ENCODE results near the gene RNF6.

RNF6 gene

DNA sequence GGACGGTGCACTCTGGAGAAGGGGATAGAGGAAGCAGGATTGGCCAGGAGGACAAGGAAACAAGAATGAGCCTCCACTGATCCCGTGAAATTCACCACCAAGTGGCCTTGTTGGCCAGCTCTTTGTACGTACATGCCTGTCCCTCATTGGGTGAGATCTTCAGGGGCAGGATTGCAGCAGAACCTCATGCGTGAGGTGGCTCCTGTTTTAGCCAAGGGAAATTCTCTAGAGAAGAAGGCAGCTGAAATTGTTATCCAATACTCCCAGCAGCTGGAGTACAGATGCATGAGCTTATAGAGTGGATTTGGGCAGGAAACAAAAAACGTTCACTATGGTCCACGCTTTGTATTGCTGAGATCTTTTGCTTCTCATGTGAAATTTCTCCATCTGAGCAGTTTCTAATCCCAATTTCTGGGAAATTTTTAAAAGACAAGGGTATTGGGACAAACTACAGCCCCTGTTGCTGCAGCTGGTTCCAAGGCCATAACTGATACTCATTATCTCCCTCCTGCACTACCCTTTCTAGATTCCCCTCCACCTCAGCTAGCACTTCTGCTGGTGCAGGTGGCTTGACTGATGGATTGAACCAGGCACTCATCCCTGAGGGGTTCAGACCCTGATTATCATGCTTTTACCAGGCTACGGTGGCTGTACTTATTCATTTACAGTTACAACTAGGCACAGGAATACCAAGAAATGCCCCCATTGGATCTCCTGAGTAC lies 3.9 kb upstream of the RNF6 start:
- DNase-seq = no peak

DNA sequence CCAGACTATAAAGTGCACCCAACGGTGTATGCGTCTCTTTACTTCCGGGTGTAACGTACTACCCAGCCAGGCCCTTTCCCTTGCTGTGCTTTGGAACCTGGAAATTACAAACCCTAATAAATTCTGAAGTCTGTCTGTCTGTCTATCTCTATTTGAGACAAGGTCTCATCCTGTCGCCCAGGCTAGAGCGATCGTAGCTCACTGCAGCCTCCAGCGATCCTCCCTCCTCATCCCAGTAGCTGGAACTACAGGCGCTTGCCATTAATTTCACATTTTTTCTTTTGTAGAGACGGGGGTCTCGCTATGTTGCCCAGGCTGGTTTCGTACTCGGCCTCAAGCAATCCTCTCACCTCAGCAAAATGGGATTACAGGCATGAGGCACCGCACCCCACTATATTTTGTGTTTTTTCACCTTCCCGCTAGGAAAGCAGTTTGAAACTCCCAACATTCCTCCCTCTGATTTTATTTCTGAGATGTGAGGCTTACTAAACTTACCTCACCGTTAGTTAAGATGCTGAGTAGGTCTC lies 469 bp upstream of the RNF6 start:
- no peak for DNase-seq

DNA sequence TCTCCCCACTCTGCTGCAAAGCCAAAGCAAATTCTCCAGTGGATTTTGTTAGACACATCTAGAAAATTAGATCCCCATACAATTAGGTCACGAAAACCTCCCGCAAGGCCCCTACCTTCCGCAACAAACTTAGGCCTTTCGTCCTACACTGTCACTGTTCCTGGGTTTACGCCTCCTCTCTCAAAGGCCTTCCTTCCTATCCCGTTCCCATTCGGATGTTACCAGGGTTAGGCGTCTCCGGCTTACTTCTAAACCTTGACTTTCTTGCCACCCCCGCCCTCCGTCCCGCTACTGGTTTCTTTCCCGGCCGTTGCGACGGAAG lies 754 bp downstream of the RNF6 start:
- no peak for DNase-seq

DNA sequence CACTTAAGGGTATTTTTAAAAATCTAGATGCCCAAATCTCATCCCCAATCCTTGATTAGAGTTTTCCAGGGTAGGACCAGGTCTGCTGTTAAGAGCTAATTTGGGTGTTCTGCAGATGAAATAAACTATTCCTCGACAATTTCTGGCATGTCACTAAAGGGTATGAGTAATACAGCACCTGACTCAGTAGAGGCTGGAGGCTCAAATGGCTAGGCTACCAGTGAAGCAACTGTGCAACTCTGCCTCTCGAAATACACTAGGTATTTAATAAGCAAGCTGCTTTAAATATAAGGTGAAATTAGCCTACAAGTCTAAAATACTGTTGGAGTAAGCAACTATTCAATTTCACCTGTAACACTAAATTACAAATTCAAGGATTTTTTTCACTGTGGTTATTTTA lies 1.5 kb downstream of the RNF6 start:
- no peak for DNase-seq

DNA sequence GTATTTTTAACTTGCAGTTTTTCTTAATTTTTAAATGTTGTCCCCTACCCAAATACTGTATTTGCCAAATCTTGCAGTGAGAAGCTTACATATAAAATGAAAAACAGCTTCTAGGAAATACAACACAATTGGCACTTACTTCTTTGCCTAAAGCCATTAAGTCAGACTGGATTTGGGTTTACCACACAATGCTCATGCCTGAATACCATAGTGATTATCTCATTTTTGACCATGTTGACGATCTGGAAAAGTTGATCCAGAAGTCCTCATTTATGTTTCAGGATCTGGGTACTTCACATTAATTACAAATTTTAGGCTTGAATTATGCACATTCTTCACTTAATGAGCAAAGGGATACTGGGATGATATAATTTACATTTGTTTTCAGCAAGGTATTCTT lies 2.4 kb downstream of the RNF6 start:
- no peak for DNase-seq

DNA sequence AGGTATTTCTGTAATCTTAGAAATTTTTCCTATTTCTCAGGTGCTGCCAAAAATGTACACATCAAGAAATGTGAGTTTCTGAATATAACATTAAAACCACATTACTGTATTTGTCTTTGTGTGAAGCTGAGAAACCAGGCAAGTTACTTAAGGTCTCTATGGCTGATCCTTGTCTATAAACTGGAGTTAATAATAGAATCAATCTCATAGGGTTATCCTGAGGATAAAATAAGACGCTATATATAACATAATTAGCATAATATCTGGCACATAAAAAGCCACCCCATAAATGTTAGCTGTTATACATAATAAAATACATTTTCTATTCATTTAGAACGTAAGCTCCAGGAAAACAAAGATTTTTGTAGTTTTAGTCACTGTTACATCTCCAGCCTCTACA lies 6.1 kb downstream of the RNF6 start:
- no peak for DNase-seq

DNA sequence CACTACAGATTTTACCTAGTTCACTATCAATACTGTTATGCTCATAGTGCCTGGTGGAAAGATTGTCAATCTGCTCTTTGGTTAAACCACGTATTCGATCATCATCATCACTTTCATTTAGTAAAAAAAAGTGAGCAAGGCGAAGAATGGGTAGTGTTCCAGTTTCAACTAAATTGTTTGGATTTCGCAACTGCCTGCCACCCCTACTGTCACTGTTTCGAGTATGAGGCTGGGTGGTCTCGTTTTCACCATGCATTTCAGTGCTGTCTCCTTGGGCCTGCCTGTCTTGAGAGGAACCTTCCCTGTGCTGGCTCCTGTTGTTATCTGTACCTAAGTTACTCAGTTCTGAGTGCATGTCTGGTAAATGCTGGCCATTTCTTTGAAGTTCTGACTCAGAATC lies 8.1 kb downstream of the RNF6 start:
- no peak for DNase-seq

DNA sequence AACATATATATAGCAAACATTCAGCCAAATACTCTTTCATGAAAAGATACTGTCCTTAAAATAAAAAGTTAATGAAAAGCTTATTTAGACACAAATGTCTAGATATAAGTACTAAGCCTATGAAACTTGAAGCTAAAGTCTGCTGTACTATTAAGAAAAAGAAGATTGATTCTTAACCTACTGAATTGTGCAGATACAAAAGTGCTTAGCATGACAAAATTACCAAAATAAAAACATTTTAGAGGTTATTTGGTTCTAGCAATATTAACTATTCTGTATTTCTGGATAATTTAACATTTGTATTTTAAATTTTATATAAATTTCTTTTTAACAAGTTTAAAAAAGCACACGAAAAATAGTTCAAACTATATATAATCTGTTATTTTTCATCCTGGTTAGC lies 8.8 kb downstream of the RNF6 start:
- no peak for DNase-seq

DNA sequence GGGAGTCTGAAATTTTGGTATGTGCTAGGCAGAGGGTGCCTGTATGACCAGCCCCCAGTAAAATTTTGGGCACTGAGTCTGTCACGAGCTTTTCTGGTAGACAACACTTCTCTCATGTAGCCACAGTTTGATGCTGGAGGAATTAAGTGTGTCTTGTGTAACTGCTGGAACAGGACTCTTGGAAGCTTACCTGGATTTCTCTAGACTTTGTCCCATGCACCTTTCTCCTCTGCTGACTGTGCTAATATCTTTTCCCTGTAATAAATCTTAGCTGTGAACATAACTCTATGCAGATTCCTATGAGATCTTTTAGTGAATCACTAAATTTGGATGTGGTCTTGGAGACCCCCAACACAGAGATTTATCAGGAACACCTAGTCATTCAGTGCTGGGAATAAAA lies 13.8 kb downstream of the RNF6 start:
- no peak for DNase-seq

DNA sequence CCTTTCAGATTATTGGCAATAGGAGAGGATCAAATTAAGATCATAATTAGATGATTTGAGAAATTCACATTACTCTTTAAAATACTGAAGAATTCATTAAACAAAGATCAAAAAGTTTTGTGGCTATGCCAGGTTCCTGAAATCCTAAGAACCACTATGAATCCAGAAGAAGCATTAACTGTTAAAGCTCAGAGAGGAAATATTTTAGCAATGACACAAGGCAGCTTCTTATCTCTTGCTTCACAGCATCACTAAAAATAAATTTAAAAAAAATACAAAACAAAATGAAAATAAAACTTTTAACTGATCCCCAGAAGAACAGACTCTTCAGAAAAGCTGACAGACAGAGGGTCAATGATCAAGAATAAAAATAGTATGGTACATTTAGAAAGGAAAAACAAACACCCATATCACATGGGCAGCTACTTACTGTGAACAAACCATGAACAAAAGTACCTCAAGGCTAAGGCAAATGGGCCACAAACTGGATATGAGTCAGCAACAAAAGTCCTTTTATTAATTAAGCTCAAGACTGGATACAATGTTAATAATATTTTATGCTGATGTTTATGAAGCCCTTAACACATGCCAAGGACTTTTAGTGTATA lies 19.6 kb downstream of the RNF6 start:
- no peak for DNase-seq

DNA sequence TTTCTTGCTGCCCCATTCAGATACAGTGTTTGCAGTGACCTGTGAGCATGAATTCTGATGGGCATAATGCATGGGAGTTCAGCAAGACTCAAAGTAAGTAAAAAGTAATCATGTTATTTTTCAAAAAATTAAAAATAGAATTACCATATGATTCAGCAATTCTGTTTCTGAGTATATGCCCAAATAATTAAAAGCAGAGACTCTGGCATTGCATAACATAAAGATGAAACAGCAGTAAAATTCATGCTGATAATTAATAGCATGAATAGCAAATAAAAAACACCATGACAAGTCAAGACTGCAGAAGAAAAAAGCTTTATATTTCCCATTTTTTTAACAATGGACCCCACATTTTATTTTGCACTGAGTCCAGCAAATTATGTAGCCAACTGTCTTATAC lies 21.3 kb downstream of the RNF6 start:
- no peak for DNase-seq

DNA sequence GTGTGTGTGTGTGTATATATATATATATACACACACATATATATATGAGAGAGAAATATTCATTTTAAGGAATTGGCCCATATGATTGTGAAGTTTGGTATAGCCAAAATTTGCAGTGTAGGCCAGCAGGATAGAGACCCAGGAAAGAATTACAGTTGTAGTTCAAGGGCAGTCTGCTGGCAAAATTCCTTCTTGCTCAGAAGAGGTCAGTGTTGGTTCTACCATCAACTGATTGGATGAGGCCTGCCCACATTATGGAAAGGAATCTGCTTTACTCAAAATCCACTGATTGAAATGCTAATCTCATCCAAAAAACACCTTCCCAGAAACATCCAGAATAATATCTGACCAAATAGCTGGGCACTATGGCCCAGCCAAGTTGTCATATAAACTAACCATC lies 24.0 kb downstream of the RNF6 start:
- DNase-seq = no peak

DNA sequence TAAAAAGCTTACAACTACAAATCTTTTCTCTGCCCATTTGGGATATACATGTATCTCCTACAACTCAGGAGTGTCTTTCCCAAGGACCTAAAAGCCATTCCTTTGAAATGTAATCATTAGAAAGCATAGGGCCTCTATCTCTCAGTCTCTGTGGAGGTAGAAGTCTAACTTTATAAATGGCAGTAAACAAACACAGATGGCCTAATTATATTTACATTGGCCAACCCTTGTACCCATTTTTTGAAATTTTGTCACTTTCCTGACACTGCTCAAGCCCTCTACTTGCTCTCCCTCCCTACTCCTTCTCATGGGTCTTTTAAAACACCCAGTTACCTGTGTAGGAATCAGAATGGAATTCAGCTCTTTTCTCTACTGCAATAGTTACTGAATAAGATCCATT lies 24.8 kb downstream of the RNF6 start:
- DNase-seq = no peak

DNA sequence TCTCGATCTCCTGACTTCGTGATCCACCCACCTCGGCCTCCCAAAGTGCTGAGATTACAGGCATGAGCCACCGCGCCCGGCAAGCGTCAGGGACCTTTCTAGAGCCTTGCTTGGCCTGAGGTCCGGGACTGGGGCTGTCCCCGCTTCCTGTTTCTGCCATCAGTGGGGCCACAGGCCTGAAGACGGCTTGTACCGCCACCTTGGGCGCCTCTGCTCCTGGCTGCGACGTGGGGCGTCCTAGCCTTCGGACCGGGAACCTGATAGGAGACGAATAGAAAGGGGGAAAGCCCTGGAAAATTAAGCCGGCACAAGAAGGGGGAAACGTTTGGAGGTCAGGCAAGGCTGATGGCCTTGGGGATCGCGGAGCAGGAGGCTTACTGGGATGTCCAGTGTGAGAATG lies 35.1 kb downstream of the RNF6 start:
- DNase-seq = no peak

DNA sequence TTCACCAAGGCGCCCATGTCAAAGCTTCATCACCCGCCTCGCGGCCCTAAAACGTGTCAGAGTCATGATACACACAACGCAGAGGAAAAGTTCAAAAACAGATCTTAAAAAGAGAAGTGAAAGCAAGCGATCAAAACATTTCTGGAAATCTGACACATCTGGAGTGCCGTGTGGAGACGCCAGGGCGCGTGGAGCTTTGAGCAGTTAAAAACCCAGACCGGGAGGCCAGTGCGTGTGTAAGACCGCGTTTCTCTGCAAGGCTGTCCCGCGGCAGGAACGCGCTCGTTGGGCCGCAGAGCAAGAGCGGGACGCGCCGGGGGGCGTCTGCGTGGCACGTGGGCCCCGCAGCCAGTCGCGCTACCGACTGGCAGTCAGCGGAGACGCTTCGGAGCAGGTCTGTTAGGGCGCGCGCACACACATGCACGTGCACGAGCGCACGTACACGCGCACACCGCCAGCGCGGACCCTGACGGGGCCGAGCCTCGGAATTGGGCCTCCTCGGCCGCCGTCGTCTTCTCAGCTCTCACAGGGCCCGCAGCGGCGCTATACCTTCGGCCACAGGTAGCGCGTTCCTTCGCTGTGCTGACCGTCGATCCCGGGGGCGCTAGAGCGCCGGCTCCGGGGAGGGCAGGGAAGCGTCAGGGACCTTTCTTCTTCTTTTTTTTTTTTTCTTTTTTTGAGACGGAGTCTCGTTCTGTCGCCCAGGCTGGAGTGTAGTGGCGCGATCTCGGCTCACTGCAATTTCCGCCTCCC lies 35.8 kb downstream of the RNF6 start:
- DNase-seq = peak; percentile 27 to 85 (median 72)

DNA sequence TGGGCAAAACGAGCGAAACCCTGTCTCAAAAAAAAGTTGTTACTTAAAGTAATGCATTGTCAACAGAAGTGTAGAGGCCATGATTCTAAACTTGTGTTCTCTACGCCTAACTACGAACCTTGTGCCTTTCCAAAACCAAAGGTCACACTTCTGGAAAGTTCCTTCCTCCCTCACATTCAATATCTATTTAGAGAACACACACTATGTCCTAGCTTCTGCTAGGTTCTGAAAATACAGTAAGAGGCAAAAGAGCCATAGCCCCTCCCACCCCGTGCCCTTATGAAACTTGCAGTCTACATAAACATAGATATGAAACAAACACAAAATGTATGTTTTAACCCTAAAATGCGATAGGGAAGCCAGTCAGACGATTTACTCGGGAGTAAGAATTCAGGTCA lies 36.4 kb downstream of the RNF6 start:
- peak in 1 of 14 donors; percentile 53 for DNase-seq

DNA sequence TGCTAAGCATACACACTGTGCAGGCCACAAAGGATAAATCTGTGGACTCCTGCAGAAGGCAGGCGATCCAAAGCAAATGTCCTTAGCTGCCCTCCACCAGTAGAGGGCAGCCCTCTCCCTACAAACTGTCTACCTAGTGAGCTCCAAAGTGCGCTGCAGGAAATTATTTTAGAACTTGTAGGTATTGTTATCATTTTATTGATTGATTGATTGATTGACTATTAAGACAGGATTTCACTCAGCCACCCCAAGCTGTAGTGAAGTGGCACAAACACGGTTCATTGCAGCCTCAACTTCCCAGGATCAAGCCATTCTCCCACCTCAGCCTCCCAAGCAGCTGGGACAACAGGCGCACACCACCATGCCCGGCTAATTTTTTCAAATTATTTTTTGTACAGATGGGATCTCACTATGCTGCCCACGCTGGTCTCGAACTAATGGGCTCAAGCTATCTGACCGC lies 37.3 kb downstream of the RNF6 start:
- peak in 11 of 14 donors; percentile 11 to 46 (median 29) for DNase-seq

DNA sequence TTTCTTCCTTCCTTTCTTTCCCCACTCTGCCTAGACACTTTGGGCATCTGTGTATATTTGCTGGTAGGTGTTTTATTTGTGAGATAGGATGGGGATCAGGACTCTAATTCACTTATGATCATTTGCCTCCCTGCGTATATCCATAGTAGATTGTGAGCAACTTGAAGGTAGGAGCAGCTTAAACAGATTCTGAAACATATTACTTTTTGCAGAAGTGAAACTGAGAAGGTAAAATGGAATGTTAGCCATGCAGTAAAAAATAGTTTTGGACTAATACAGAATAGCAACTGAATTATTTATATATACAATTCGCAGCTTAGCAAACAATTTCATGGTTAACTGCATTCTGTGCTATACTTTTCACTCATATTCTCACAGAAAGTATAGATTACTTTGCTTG lies 38.7 kb downstream of the RNF6 start:
- DNase-seq = no peak

DNA sequence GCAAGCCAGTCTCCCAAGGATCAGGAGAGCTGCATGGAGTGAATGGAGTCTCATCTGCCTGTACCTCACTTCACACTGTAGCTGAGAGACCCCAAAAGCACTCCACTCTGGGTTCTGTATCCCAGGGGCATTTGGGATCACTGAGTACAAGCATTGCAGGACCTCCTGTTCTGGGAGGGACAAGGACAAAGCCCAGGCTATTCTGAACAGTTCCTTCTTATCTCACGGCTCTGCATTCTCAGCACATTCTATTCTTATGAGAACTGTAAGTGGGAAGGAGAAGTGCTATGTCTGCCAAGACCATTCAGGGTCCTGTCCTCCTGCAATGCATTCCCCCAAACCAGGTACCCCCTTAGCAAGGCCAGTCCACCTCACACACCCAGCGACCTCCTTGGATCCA lies 42.8 kb downstream of the RNF6 start:
- DNase-seq = no peak

DNA sequence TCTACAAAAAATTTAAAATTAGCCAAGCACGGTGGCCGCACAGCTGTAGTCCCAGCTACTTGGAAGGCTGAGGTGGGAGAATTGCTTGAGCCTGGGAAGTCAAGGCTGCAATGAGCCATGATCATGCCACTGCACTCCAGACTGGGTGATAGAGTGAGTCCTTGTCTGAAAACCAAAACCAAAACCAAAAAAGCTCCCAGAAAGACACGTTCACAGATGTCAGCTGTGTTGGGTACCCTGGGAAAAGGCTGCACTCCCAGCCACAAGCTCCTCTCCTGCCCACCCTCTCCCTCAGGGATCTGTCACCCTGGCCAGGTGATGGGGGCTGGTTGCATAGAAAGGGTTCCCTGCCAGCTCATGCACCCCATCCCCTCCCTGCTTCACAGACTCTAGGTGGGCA lies 53.3 kb downstream of the RNF6 start:
- DNase-seq = no peak

DNA sequence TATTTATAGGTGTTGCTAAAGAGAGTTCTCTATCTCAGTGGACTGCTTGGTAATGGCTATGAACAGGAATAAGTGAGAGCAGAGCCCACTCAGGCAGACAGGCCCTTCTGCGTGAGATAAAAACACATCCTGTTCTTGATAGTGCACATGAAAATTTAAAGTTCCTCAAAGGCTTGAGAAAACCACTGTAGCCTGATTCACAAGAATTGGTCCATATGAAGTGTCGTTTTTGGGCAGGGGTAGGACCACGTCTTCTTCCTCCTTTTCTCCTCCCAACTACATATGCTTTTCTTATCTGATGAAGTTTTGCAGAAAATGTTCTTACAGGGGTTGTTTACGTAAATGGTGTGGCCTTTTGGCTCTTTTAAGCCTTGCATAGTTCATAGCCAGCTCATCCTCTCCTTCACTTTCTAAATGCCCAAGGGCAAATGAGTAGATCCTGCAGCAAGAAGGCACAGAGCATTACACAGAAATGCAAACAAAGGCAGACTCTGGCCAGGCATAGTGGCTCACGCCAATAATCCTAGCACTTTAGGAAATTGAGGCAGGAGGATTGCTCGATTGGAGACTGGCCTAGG lies 53.8 kb downstream of the RNF6 start:
- no peak for DNase-seq

DNA sequence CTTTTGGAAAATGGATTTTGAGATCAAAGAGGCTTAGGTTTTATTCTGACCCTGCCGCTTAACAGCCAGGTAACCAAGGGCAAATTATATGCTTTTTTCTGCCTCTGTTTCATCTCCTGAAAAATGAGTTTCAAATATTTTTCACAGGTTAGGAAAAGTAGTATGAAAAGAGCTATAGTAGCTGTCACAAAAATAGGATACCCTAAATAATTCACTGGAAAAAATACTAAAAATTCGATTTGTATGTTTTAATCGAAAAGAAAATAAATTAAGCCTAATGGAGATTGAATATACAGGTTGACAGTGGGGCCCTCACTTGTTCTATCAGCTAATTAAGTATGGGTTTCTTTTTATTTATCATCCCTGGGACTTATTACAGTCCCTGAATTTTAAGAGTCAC lies 58.3 kb downstream of the RNF6 start:
- DNase-seq = no peak
